HEK293 (cell line): ENCODE results near the gene ZNF652.

Experiments
- CTCF ChIA-PET: fragments of 350-600 bp; formaldehyde crosslinking; extraction: SDS; loops from one replicate; lab custom pipeline; 2021; ENCODE audit warnings: antibody characterized with exemption; lab: Yijun Ruan, JAX
- POLR2A ChIA-PET: fragments of 300-600 bp; formaldehyde crosslinking; extraction: SDS; loops from one replicate; lab custom pipeline; 2020; ENCODE audit warnings: antibody characterized with exemption, inconsistent platforms; lab: Yijun Ruan, JAX
- H3K27ac ChIP-seq: fragments of 200-500 bp; sonication (Bioruptor generic); 2 replicates; pipeline ENCODE4 v1.5.1; 2014; ENCODE audit warnings: low read depth, low read length, control low read depth, inconsistent platforms; ENCODE audit errors: extremely low read depth
- H3K36me3 ChIP-seq, 2 experiments: fragments of 200-500 bp in 1 of 2; sonication (Bioruptor generic) in 1 of 2; 1 replicate in 1 of 2; 2 replicates in 1 of 2; pipeline ENCODE4 v1.5.1; 2014 to 2017; ENCODE audit warnings: inconsistent platforms in 2 of 2, low read length in 2 of 2; ENCODE audit not compliant: control insufficient read depth in 2 of 2, insufficient read depth in 1 of 2
- H3K4me1 ChIP-seq: fragments of 200-500 bp; sonication (Bioruptor generic); 2 replicates; pipeline ENCODE4 v1.5.1; 2014; ENCODE audit warnings: mild to moderate bottlenecking, low read length, inconsistent platforms; ENCODE audit not compliant: control insufficient read depth, insufficient read depth
- H3K4me3 ChIP-seq: 2 replicates; pipeline ENCODE4 v1.5.1; 2011; ENCODE audit warnings: low read depth, mild to moderate bottlenecking, control low read depth, low read length, moderate library complexity
- H3K9me3 ChIP-seq: fragments of 200-500 bp; sonication (Bioruptor generic); 2 replicates; pipeline ENCODE4 v1.5.1; 2014; ENCODE audit warnings: low read depth, low read length, inconsistent platforms; ENCODE audit not compliant: control insufficient read depth, insufficient read depth
- MEIS1 ChIP-seq: sonication (generic); formaldehyde crosslinking; IDR thresholded peaks from 2 replicates; pipeline ENCODE4 v1.8.1; 2022; ENCODE audit warnings: missing genetic modification reagents, mild to moderate bottlenecking, borderline replicate concordance
- MZF1 ChIP-seq: fragments of 450-650 bp; formaldehyde crosslinking; IDR thresholded peaks from 2 replicates; pipeline ENCODE4 v1.5.1; 2017; ENCODE audit warnings: missing biosample characterization, missing genetic modification characterization, borderline replicate concordance
- OSR2 ChIP-seq: fragments of 450-650 bp; formaldehyde crosslinking; IDR thresholded peaks from 2 replicates; pipeline ENCODE4 v1.5.1; 2016; ENCODE audit warnings: missing biosample characterization, missing genetic modification characterization
- SALL2 ChIP-seq: fragments of 450-650 bp; formaldehyde crosslinking; IDR thresholded peaks from 2 replicates; pipeline ENCODE4 v1.5.0; 2017; ENCODE audit warnings: missing biosample characterization, mild to moderate bottlenecking, missing genetic modification characterization, borderline replicate concordance
- ZBTB17 ChIP-seq: fragments of 450-650 bp; formaldehyde crosslinking; IDR thresholded peaks from 2 replicates; pipeline ENCODE4 v1.5.1; 2016; ENCODE audit warnings: missing biosample characterization, missing genetic modification characterization
- ZBTB26 ChIP-seq: fragments of 450-650 bp; formaldehyde crosslinking; optimal IDR thresholded peaks from 2 replicates; pipeline ENCODE3; 2016; ENCODE audit warnings: missing biosample characterization, mild to moderate bottlenecking, missing genetic modification characterization
- ZNF112 ChIP-seq: fragments of 450-650 bp; formaldehyde crosslinking; IDR thresholded peaks from 2 replicates; pipeline ENCODE4 v1.5.0; 2017; ENCODE audit warnings: missing biosample characterization, missing genetic modification characterization
- ZNF140 ChIP-seq: fragments of 450-650 bp; formaldehyde crosslinking; IDR thresholded peaks from 2 replicates; pipeline ENCODE4 v1.5.1; 2016; ENCODE audit warnings: missing biosample characterization, missing genetic modification characterization
- ZNF146 ChIP-seq: fragments of 450-650 bp; formaldehyde crosslinking; IDR thresholded peaks from 2 replicates; pipeline ENCODE4 v1.5.1; 2016; ENCODE audit warnings: missing biosample characterization, missing genetic modification characterization
- ZNF26 ChIP-seq: fragments of 450-650 bp; formaldehyde crosslinking; IDR thresholded peaks from 2 replicates; pipeline ENCODE4 v1.5.1; 2016; ENCODE audit warnings: missing biosample characterization, missing genetic modification characterization
- ZNF335 ChIP-seq: fragments of 450-650 bp; formaldehyde crosslinking; conservative IDR thresholded peaks from 2 replicates; pipeline ENCODE4 v1.5.1; 2016; ENCODE audit warnings: missing biosample characterization, missing genetic modification characterization
- ZNF558 ChIP-seq: fragments of 450-650 bp; formaldehyde crosslinking; IDR thresholded peaks from 2 replicates; pipeline ENCODE4 v1.5.1; 2016; ENCODE audit warnings: missing biosample characterization, missing genetic modification characterization
- ZNF660 ChIP-seq: fragments of 450-650 bp; IDR thresholded peaks from 2 replicates; pipeline ENCODE4 v1.5.1; 2018; ENCODE audit warnings: missing biosample characterization, mild to moderate bottlenecking, missing genetic modification characterization
- ZNF768 ChIP-seq: fragments of 450-650 bp; formaldehyde crosslinking; IDR thresholded peaks from 2 replicates; pipeline ENCODE4 v1.5.1; 2018; ENCODE audit warnings: missing biosample characterization, mild to moderate bottlenecking, missing genetic modification characterization
- ZNF792 ChIP-seq: fragments of 450-650 bp; formaldehyde crosslinking; IDR thresholded peaks from 2 replicates; pipeline ENCODE4 v1.5.1; 2016; ENCODE audit warnings: missing biosample characterization, missing genetic modification characterization
- TF ChIP-seq, protein P1 (sequence below): fragments of 450-650 bp; formaldehyde crosslinking; conservative IDR thresholded peaks from 2 replicates; pipeline ENCODE4 v1.5.1; 2016; ENCODE audit warnings: low read depth, missing biosample characterization, missing genetic modification characterization
- TF ChIP-seq, protein P2 (sequence below): fragments of 450-650 bp; formaldehyde crosslinking; IDR thresholded peaks from 2 replicates; pipeline ENCODE4 v1.5.1; 2017; ENCODE audit warnings: missing biosample characterization, missing genetic modification characterization
- TF ChIP-seq, protein P3 (sequence below): fragments of 450-650 bp; formaldehyde crosslinking; IDR thresholded peaks from 2 replicates; pipeline ENCODE4 v1.5.1; 2017; ENCODE audit warnings: missing biosample characterization, missing genetic modification characterization
- TF ChIP-seq, protein P4 (sequence below): fragments of 450-650 bp; formaldehyde crosslinking; IDR thresholded peaks from 2 replicates; pipeline ENCODE4 v1.5.1; 2016; ENCODE audit warnings: missing biosample characterization, missing genetic modification characterization

The ZNF652 gene

GRCh38 chr17:49381793-49382192 is 19.7 kb upstream of the ZNF652 start:
- Histone ChIP-seq H3K36me3 (no peaks in the 10 kb centered on the region), H3K9me3 (no peaks in the 10 kb centered on the region; the same call in 1 of the 2 replicates), H3K27ac (no peak overlapping the region), H3K4me1 (no peaks in the 10 kb centered on the region), H3K4me3 (no peak overlapping the region)
- POLR2A ChIA-PET = interaction anchor here (1.1 kb wide), 1 partner anchor 19 kb away, joined by 3 read pairs; the partner anchor contains the start of gene ZNF652
- TF ChIP-seq SALL2 (tag by site-specific recombination) (no peak), OSR2 (tag by site-specific recombination) (no peak), ZNF26 (tag by site-specific recombination) (no peak), ZNF792 (tag by site-specific recombination) (no peak), ZBTB26 (no peak), ZNF140 (tag by site-specific recombination) (no peak), ZNF146 (tag by site-specific recombination) (no peak), ZBTB17 (tag by site-specific recombination) (no peak), ZNF112 (tag by site-specific recombination) (no peak), ZNF558 (tag by site-specific recombination) (no peak), ZNF768 (tag by site-specific recombination) (no peak), MEIS1 (no peak), MZF1 (tag by site-specific recombination) (no peak), ZNF660 (no peak), ZNF335 (tag by site-specific recombination) (no peak)
- TF ChIP-seq, protein P1, sequence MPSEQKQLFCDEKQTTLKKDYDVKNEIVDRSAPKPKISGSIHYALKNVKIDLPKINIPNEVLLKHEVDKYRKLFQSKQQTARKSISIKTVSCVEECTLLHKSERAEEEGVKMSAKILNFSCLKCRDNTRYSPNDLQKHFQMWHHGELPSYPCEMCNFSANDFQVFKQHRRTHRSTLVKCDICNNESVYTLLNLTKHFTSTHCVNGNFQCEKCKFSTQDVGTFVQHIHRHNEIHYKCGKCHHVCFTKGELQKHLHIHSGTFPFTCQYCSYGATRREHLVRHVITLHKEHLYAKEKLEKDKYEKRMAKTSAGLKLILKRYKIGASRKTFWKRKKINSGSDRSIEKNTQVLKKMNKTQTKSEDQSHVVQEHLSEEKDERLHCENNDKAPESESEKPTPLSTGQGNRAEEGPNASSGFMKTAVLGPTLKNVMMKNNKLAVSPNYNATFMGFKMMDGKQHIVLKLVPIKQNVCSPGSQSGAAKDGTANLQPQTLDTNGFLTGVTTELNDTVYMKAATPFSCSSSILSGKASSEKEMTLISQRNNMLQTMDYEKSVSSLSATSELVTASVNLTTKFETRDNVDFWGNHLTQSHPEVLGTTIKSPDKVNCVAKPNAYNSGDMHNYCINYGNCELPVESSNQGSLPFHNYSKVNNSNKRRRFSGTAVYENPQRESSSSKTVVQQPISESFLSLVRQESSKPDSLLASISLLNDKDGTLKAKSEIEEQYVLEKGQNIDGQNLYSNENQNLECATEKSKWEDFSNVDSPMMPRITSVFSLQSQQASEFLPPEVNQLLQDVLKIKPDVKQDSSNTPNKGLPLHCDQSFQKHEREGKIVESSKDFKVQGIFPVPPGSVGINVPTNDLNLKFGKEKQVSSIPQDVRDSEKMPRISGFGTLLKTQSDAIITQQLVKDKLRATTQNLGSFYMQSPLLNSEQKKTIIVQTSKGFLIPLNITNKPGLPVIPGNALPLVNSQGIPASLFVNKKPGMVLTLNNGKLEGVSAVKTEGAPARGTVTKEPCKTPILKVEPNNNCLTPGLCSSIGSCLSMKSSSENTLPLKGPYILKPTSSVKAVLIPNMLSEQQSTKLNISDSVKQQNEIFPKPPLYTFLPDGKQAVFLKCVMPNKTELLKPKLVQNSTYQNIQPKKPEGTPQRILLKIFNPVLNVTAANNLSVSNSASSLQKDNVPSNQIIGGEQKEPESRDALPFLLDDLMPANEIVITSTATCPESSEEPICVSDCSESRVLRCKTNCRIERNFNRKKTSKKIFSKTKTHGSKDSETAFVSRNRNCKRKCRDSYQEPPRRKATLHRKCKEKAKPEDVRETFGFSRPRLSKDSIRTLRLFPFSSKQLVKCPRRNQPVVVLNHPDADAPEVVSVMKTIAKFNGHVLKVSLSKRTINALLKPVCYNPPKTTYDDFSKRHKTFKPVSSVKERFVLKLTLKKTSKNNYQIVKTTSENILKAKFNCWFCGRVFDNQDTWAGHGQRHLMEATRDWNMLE (tag by site-specific recombination) = no peak
- TF ChIP-seq, protein P2, sequence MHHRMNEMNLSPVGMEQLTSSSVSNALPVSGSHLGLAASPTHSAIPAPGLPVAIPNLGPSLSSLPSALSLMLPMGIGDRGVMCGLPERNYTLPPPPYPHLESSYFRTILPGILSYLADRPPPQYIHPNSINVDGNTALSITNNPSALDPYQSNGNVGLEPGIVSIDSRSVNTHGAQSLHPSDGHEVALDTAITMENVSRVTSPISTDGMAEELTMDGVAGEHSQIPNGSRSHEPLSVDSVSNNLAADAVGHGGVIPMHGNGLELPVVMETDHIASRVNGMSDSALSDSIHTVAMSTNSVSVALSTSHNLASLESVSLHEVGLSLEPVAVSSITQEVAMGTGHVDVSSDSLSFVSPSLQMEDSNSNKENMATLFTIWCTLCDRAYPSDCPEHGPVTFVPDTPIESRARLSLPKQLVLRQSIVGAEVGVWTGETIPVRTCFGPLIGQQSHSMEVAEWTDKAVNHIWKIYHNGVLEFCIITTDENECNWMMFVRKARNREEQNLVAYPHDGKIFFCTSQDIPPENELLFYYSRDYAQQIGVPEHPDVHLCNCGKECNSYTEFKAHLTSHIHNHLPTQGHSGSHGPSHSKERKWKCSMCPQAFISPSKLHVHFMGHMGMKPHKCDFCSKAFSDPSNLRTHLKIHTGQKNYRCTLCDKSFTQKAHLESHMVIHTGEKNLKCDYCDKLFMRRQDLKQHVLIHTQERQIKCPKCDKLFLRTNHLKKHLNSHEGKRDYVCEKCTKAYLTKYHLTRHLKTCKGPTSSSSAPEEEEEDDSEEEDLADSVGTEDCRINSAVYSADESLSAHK (tag by site-specific recombination) = no peak
- TF ChIP-seq, protein P3, sequence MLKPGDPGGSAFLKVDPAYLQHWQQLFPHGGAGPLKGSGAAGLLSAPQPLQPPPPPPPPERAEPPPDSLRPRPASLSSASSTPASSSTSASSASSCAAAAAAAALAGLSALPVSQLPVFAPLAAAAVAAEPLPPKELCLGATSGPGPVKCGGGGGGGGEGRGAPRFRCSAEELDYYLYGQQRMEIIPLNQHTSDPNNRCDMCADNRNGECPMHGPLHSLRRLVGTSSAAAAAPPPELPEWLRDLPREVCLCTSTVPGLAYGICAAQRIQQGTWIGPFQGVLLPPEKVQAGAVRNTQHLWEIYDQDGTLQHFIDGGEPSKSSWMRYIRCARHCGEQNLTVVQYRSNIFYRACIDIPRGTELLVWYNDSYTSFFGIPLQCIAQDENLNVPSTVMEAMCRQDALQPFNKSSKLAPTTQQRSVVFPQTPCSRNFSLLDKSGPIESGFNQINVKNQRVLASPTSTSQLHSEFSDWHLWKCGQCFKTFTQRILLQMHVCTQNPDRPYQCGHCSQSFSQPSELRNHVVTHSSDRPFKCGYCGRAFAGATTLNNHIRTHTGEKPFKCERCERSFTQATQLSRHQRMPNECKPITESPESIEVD (tag by site-specific recombination) = no peak
- TF ChIP-seq, protein P4, sequence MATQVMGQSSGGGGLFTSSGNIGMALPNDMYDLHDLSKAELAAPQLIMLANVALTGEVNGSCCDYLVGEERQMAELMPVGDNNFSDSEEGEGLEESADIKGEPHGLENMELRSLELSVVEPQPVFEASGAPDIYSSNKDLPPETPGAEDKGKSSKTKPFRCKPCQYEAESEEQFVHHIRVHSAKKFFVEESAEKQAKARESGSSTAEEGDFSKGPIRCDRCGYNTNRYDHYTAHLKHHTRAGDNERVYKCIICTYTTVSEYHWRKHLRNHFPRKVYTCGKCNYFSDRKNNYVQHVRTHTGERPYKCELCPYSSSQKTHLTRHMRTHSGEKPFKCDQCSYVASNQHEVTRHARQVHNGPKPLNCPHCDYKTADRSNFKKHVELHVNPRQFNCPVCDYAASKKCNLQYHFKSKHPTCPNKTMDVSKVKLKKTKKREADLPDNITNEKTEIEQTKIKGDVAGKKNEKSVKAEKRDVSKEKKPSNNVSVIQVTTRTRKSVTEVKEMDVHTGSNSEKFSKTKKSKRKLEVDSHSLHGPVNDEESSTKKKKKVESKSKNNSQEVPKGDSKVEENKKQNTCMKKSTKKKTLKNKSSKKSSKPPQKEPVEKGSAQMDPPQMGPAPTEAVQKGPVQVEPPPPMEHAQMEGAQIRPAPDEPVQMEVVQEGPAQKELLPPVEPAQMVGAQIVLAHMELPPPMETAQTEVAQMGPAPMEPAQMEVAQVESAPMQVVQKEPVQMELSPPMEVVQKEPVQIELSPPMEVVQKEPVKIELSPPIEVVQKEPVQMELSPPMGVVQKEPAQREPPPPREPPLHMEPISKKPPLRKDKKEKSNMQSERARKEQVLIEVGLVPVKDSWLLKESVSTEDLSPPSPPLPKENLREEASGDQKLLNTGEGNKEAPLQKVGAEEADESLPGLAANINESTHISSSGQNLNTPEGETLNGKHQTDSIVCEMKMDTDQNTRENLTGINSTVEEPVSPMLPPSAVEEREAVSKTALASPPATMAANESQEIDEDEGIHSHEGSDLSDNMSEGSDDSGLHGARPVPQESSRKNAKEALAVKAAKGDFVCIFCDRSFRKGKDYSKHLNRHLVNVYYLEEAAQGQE = no peak
- CTCF ChIA-PET = interaction anchor here (0.5 to 1.8 kb wide), 5 partner anchors 12 to 583 kb away, joined by 3 to 4 read pairs (median 4); no protein-coding TSS in a partner anchor
